Activated CD8-positive, alpha-beta T cell treated with anti-CD3 and anti-CD28 coated beads for 36 hours (primary cell): ENCODE measurements around the gene CLIC4. TPM values are rescaled to one million over a fixed set of nuclear protein-coding genes. Genes with fewer than 3 reads are reported as not detected.

Experiments
- ATAC-seq: fragments of 200-7000 bp; cut with Tn5 transposase; one replicate; pipeline ENCODE4 v1.10.0; 2021; ENCODE audit warnings: mild to moderate bottlenecking, moderate library complexity
- CTCF ChIA-PET: fragments of 350-600 bp; sonication (Branson Sonifier 250); formaldehyde crosslinking; loops from one replicate; lab custom pipeline; 2021; ENCODE audit warnings: antibody characterized with exemption; lab: Charles Lee
- POLR2A ChIA-PET: fragments of 350-600 bp; sonication (Branson Sonifier 250); formaldehyde crosslinking; loops from one replicate; lab custom pipeline; 2021; ENCODE audit warnings: antibody characterized with exemption; lab: Charles Lee
- DNase-seq: peaks from one replicate; pipeline ENCODE4 v3.0.0-alpha.2; 2020
- H3K27ac Mint-ChIP-seq: one replicate; pipeline ENCODE4 v1.8.0; 2021; ENCODE audit warnings: mild to moderate bottlenecking, mixed read lengths
- H3K27me3 Mint-ChIP-seq: one replicate; pipeline ENCODE4 v1.8.0; 2021; ENCODE audit warnings: mixed read lengths
- H3K36me3 Mint-ChIP-seq: one replicate; pipeline ENCODE4 v1.8.0; 2021; ENCODE audit warnings: low read depth, mixed read lengths
- H3K4me1 Mint-ChIP-seq: one replicate; pipeline ENCODE4 v1.8.0; 2021; ENCODE audit warnings: low read depth, mixed read lengths
- H3K4me3 Mint-ChIP-seq: one replicate; pipeline ENCODE4 v1.8.0; 2021; ENCODE audit warnings: mild to moderate bottlenecking, moderate library complexity, mixed read lengths
- H3K9me3 Mint-ChIP-seq: one replicate; pipeline ENCODE4 v1.8.0; 2021; ENCODE audit warnings: mixed read lengths
- CTCF ChIP-seq: fragments of 200-600 bp; IDR thresholded peaks from one replicate; pipeline ENCODE4 v1.8.0; 2022; ENCODE audit warnings: antibody characterized with exemption, mild to moderate bottlenecking
- intact Hi-C: fragments of 100-400 bp; cut with micrococcal nuclease; formaldehyde crosslinking; loops from one replicate; pipeline ENCODE4 v1.10.0; 2022
- total RNA-seq, 2 experiments: library from RNA; stranded (reverse); gene quantifications; one replicate each; pipeline ENCODE4 v1.2.3, GENCODE V29; 2021

Gene CLIC4
- total RNA-seq, 2 experiments from 2014 or later = 19.7 to 21.8 TPM

DNA sequence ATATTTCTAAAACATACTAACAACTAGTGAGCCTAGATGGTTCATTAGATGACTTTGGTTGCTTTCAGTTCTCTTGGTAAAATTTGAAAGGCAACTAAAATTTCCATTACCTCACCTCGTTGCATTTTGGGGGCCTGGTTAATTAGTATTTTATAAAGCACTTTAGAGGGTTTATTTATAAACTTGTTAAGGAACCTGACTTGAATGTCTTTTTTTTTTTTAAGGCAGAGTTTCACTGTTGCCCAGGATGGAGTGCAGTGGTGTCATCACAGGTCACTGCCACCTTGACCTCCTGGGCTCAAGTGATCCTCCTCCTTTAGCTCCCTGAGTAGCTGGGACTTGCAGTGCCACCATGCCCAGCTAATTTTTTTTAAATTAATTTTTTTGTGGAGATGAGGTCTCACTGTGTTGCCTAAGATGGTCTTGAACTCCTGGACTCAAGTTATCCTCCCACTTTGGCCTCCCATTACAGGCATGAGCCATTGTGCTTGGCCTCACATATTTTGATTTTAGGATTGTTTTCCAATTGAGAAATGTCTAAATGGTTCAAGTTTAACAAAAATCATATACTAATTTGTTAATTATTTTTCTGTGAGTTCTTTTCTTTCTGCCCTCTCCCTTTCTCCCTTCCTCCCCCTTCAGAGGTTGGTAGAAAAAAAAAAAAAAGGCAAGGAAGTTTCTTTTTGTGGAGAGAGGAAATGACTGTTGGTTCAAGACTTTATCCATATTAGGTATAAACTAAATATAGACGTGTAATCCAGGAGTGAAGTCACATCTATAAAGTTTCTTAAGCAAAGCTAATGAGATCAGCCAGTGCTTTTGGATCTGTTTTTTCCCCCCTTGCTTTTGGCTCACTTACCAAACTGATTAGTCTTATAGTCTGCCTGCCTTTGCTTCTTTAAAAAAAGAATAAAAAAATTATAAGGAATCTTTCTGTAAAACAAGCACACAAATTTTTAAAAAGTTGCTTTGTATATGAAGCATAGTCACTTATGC is 24.7 kb downstream of the CLIC4 start:
- Mint-ChIP-seq H3K4me1 (peaks cover 10% of the 10 kb centered on the region), H3K36me3 (no peaks in the 10 kb centered on the region), H3K27ac (no peak overlapping the region), H3K4me3 (no peak overlapping the region), H3K9me3 (no peaks in the 10 kb centered on the region), H3K27me3 (no peaks in the 10 kb centered on the region)
- ChIA-PET CTCF (interaction anchor here (1.4 kb wide), 1 partner anchor 379 kb away, joined by 3 read pairs; no protein-coding TSS in a partner anchor), POLR2A (interaction anchor here (0.7 kb wide), 1 partner anchor 260 kb away, joined by 3 read pairs; no protein-coding TSS in a partner anchor)
- no peak for TF ChIP-seq CTCF
- intact Hi-C loops = no loop called here
- no peak for ATAC-seq
- no peak for DNase-seq

DNA sequence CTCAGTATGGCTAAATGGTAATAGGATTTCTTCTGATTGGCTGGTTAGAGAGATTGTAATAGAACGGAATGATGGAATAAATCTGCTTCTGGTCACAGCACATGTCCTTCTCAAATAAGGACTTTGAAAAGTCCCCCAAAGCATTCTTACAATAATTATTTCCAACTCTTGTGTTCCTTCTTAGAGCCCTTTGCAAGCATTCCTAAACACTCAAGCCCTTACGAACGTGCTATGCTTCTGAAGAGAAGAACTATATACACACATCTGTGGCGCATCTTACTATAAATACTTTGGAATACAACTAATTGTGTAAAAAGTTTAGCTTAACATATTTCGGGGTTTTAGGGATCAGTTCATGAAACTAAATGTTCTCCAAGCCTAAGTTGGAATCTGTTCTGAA is 25.6 kb downstream of the CLIC4 start:
- H3K9me3 Mint-ChIP-seq = no peaks in the 10 kb centered on the region
- TF ChIP-seq CTCF = no peak
- intact Hi-C loops = no loop called here
- peaks cover 10% of the 10 kb centered on the region for H3K4me1 Mint-ChIP-seq
- no peak overlapping the region for H3K27ac Mint-ChIP-seq
- DNase-seq (no peak), ATAC-seq (no peak)
- no peak overlapping the region for H3K4me3 Mint-ChIP-seq
- no peaks in the 10 kb centered on the region for H3K27me3 Mint-ChIP-seq
- CTCF ChIA-PET = interaction anchor here (0.7 to 1.1 kb wide), 2 partner anchors 43 to 82 kb away, joined by 3 to 5 read pairs; no protein-coding TSS in a partner anchor
- no peaks in the 10 kb centered on the region for H3K36me3 Mint-ChIP-seq
- POLR2A ChIA-PET = no interaction called here

DNA sequence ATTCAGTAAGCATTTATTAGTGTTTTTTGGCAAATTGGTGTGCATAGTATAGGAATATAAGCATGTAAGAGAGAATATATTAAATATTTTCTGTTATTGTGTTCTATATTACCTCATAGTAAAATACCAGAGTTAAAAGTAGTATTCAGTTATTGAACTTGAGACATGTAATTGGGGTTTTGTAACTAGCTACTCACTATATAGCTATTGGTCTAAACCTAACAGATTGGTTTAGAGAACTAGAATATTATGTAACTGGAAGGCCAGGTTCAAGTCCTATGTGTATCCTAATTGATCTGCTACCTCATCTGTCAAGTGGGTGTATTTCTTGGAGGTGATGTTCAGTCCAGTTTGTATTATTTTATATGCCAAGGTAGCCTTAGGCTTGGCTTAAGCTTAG is 26.3 kb downstream of the CLIC4 start:
- no peaks in the 10 kb centered on the region for H3K36me3 Mint-ChIP-seq
- H3K4me3 Mint-ChIP-seq = no peak overlapping the region
- ATAC-seq = no peak
- TF ChIP-seq CTCF = no peak
- H3K4me1 Mint-ChIP-seq = peaks cover 10% of the 10 kb centered on the region
- no peaks in the 10 kb centered on the region for H3K27me3 Mint-ChIP-seq
- H3K27ac Mint-ChIP-seq = no peak overlapping the region
- CTCF ChIA-PET = interaction anchor here (0.7 to 1.1 kb wide), 4 partner anchors 8 to 178 kb away, joined by 3 to 6 read pairs (median 4); no protein-coding TSS in a partner anchor
- intact Hi-C loops = no loop called here
- DNase-seq = no peak
- POLR2A ChIA-PET = no interaction called here
- H3K9me3 Mint-ChIP-seq = no peaks in the 10 kb centered on the region

GRCh38 chr1:24773618-24774017 is 28.4 kb downstream of the CLIC4 start:
- no peak for ATAC-seq
- CTCF ChIA-PET = interaction anchor here (1.1 to 1.7 kb wide), 2 partner anchors 79 to 85 kb away, joined by 3 read pairs; no protein-coding TSS in a partner anchor
- DNase-seq = no peak
- POLR2A ChIA-PET = no interaction called here
- Mint-ChIP-seq H3K27me3 (no peaks in the 10 kb centered on the region), H3K27ac (no peak overlapping the region), H3K9me3 (no peaks in the 10 kb centered on the region), H3K4me1 (peaks cover 10% of the 10 kb centered on the region), H3K36me3 (no peaks in the 10 kb centered on the region), H3K4me3 (no peak overlapping the region)
- intact Hi-C loops = no loop called here
- no peak for TF ChIP-seq CTCF

GRCh38 chr1:24775348-24775747 is 30.1 kb downstream of the CLIC4 start:
- H3K36me3 Mint-ChIP-seq = no peaks in the 10 kb centered on the region
- H3K27me3 Mint-ChIP-seq = no peaks in the 10 kb centered on the region
- no peak for ATAC-seq
- TF ChIP-seq CTCF = no peak
- intact Hi-C loops = no loop called here
- peaks cover 4% of the 10 kb centered on the region for H3K4me1 Mint-ChIP-seq
- POLR2A ChIA-PET = no interaction called here
- H3K9me3 Mint-ChIP-seq = no peaks in the 10 kb centered on the region
- no peak overlapping the region for H3K4me3 Mint-ChIP-seq
- H3K27ac Mint-ChIP-seq = no peak overlapping the region
- CTCF ChIA-PET = interaction anchor here (1.7 kb wide), 1 partner anchor 81 kb away, joined by 3 read pairs; no protein-coding TSS in a partner anchor
- no peak for DNase-seq
